HG02884 (cell line): Measurements from ENCODE around the gene LIFR.
"Not testable (repeated sequence)": the region's sequence is repeated elsewhere in the genome, so short reads cannot be mapped to it uniquely, and the experiment has no call there.

Experiments
- ATAC-seq: cut with Tn5 transposase; IDR thresholded peaks from one replicate; pipeline ENCODE4 v1.9.1; 2021; ENCODE audit warnings: mild to moderate bottlenecking, moderate library complexity; ENCODE audit not compliant: unreplicated experiment

The LIFR gene

GRCh38 chr5:38582975-38583319 lies 26.5 kb upstream of the LIFR start:
- ATAC-seq = no peak

DNA sequence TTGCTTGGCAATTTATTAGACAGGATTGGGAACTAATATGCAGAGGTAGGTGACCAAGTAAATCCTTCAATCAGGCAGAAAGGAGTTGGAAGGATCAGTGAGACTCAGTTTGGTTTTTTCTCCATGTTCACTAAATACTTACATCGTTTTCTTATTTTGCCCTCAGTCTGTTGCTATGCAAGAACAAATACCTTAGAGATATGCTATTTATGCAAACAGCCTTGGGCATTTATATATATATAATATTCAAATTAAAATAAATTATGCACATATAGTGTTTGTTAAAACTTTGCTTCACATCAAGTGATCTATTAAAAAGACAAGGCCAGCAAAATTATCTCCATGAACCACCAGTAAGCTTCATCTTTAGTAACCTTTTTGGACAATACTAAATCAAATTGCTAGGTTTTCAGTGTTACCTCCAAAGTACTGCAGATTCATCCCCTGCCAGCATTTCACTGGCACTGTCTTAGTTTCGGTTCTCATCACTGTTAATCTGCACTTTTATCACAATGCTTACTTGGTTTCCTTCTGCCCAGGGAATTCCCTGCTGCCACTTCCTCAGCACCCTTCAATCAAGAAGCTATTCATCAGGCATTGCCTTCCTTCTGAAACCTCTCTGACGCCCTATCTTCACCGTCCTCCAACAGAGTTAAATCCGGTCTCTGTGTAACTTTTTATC lies 26.0 kb upstream of the LIFR start:
- no peak for ATAC-seq

GRCh38 chr5:38581597-38581996 lies 25.2 kb upstream of the LIFR start:
- no peak for ATAC-seq

- no peak for ATAC-seq
Observed at GRCh38 chr5:38579105-38579504, 22.7 kb upstream of the LIFR start.

GRCh38 chr5:38576961-38577684 lies 20.7 kb upstream of the LIFR start:
- ATAC-seq = no peak

GRCh38 chr5:38576442-38576841 lies 20.0 kb upstream of the LIFR start:
- ATAC-seq = no peak

DNA sequence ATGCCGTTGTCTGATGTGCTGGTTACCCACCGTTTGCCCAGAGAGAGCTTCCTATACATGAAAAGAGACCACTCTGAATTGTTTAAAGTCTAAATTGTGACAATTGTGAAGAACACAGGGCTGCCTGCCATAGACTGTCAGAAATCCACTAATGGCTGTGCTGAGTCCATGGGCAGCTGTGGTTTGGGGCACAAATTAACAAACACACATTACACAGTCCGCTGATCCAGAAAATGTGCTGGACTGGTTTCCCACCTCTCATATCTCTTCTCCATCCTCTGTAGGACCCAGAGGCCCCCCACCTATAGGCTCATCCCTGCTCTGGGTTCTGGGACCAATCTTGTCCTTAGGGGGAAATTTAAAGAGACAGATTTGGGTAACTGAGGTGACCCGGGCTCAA lies 19.0 kb upstream of the LIFR start:
- ATAC-seq = no peak

DNA sequence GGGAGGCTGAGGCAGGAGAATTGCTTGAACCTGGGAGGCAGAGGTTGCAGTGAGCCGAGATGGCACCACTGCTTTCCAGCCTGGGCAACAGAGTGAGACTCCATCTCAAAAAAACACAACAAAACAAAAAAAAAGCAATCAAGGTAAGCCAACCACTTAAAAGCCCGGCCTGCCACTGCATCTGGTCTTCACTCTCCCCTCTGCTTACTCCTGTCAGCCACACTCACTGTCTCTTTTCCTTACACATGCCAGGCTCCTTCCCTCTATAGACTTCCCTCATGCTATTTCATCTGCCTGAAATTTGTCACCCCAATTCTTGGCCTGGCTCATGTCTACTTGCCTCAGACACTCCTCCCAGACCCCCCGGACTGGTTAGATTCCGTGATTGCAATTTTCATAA lies 17.6 kb upstream of the LIFR start:
- no peak for ATAC-seq

GRCh38 chr5:38573521-38573920 lies 17.1 kb upstream of the LIFR start:
- no peak for ATAC-seq

- ATAC-seq = no peak
Observed at GRCh38 chr5:38569180-38569579, 12.7 kb upstream of the LIFR start.

DNA sequence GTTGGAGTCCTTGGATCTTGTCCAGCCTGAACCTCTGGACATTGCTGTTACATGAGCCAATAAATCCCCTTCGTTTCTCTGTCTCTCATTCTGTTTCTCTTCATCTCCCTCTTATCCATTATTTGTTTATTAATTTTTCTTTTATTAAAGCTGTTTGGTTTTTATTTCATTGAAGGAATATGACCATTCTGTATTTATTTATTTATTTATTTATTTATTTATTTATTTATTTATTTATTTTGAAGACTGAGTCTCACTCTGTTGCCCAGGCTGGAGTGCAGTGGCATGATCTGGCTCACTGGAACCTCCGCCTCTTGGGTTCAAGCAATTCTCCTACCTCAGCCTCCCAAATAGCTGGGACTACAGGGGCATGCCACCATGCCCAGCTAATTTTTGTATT lies 10.9 kb upstream of the LIFR start:
- ATAC-seq = not testable (repeated sequence)

DNA sequence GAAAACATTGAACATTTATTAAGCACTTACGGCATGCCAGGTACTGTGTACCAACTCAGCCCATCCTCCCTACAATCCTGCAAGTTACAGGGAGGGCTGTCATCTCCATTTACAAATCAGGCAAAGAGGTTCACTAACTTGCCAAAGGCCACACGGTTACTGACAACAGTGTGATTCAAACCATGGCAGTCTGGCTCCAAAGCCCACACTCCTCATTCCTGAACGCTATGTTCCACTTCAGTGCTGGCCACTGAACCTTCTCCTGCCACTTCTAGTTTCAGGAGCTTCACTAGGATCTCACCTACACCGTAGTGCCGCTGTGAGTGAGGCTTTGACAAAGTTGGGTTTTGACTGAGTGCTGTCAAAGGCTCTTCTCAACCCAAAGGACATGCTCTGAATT lies 7.2 kb upstream of the LIFR start:
- ATAC-seq = no peak

DNA sequence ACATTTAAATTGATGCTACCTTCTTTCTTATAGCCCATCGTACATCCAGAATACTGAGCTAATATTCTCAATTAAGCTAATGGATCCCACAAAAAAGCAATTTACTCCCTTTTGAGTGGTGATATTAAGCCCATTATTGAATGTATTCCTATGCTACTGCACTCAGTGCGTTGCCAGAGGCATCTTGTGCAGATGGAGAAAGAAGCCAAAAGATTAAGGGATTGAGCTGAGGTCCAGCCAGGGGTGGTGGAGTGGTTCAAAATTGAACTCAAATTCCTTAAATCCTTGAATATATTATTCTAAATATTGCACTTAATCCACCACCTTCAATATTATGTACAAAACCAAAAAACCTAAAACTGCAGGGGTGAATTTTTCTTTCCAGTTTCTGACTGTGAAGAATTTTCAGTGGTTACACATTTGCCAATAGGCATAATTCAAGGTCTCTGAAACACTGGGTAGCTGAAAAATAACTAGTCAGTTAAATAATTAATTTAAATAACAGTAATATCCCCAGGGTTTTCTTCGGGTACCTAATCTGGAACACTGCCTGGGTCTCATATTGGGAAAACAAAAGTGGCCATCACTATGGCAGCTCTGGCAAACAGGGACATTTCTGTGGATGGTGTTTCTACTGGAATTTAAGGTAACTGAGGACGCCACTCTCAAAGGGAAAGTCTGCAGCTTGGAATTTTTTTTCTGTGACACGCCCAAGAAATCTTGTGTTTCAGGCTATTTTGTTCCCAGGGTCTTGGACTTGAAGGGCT lies 6.2 kb upstream of the LIFR start:
- no peak for ATAC-seq

GRCh38 chr5:38559428-38559827 lies 3.0 kb upstream of the LIFR start:
- no peak for ATAC-seq

DNA sequence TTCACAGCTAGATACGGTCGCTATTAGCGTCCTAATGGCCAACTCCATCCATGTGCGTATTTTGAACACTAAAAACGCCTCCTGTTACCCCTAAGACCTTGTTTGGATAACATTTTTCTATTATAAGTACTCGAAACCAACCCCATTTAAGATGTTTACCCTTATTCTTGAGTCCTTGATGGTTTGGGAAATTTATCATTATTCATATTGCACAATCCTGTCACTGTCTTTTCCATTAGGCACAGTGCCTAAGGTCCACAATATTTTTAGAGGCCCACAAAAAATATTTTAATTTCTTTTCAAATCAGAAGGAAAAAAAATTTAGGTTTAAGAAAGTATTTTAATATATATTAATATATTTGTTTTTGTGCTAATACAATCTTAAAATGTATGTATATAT lies 1.3 kb upstream of the LIFR start:
- no peak for ATAC-seq

GRCh38 chr5:38557308-38557710 lies 863 bp upstream of the LIFR start:
- ATAC-seq = no peak

DNA sequence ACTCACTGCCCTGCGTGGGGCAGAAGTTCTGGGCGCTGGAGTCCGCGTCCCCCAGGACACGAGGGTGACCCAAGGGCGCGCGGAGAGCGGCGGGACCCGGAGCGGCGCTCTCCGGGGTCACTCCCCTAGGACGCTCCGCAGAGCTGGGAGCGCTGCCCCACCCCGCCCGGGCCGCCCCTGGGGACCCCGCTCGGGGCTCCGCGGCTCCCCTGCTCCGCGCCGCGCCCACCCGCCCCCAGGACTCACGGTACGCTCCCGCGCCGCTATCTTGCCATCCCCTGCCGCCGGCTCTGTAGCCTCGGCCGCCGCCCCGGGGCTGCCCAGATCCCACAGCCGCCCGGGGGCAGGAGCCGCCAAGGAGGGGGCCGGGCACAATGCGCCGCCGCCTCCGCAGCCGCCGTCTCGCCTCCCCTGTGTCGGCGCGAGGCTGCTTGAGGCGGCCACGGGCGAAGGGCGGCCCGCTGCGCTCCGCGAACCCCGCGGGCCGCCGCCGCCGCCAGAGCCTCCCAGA lies 303 bp downstream of the LIFR start:
- ATAC-seq = peak; percentile 43

DNA sequence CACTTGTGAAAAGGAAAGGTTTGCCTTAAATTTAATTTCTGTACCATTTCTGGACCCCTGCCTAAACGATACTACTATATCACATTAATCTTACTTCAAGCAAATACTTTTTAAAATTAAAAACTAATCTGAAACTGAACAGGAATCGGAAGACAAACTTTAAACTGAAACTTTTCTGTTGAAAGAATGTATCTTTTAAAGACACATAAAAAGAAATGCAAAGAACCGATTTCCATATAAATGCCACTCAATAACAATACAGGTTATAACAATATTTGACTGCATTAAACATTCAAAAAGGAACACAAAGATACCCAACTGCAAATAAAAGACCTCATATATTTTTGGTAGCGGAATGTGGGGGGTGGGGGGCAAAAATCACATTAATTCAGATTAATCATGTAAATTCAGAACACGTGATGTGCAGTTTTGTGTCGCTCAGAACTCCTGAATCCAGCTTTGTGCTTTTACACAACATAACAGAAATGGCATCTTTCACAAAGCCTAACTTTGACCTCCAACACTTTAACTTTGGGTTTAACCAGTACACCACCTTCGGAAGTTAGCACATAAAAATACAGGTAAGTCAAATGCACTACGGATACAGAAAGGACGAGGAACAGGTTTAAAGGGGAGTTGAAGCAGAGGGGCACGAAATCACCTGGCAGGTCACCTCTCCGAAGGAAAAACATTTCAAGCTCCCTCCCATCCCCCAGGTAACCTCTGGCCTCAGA lies 925 bp downstream of the LIFR start:
- no peak for ATAC-seq

GRCh38 chr5:38554861-38555260 lies 1.6 kb downstream of the LIFR start:
- no peak for ATAC-seq

- no peak for ATAC-seq
Observed at GRCh38 chr5:38554403-38554802, 2.0 kb downstream of the LIFR start.

DNA sequence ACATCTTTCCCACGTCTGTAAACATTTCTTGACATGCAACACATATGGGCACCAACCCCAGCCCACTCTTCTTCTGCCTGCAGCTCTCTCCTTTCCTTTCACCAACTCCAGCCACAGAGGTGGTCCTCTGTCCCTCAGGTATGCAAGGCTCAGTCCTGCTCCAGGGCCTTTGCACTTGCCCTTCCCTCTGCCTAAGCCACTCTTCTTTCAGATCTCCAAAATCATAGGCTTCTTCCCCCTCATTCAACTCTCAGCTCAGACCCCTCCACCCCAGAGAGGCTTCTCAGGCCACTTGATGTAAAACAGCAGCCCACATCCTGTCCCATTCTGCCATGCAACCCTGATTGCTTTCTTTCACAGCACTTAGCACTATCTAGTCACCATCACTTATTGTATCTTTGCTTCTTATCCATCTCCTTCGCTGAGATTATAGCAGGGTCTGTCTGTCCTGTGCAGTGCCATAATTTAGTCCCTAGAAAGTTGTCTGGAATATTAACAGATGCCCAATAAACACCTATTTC lies 3.4 kb downstream of the LIFR start:
- ATAC-seq = no peak
